Activated CD4-positive, alpha-beta T cell treated with anti-CD3 and anti-CD28 coated beads, Interleukin-2, Interleukin-6, amounts not matched to agents 100 ng/mL and 50 ng/mL, durations not matched to agents 16 hours and 8 hours (primary cell): ENCODE measurements around the gene SEMA5A.

Experiments
- DNase-seq: peaks from one replicate; pipeline ENCODE4 v3.0.0-alpha.2; 2020

SEMA5A gene

GRCh38 chr5:9507974-9508373 is 37.9 kb downstream of the SEMA5A start:
- DNase-seq, result no peak

- no peak for DNase-seq
Observed at GRCh38 chr5:9505225-9505624, 40.6 kb downstream of the SEMA5A start.

- no peak for DNase-seq
Observed at GRCh38 chr5:9502864-9503263, 43.0 kb downstream of the SEMA5A start.

- no peak for DNase-seq
Observed at GRCh38 chr5:9502050-9502834, 43.6 kb downstream of the SEMA5A start.

GRCh38 chr5:9500625-9501024 is 45.2 kb downstream of the SEMA5A start:
- DNase-seq, result no peak

- no peak for DNase-seq
Observed at GRCh38 chr5:9500193-9500592, 45.7 kb downstream of the SEMA5A start.

- no peak for DNase-seq
Observed at GRCh38 chr5:9499498-9499876, 46.4 kb downstream of the SEMA5A start.

- DNase-seq, result peak; percentile 4
Observed at GRCh38 chr5:9498541-9499497, 47.1 kb downstream of the SEMA5A start.

GRCh38 chr5:9497347-9497746 is 48.5 kb downstream of the SEMA5A start:
- DNase-seq, result no peak

- DNase-seq, result no peak
Observed at GRCh38 chr5:9496801-9497200, 49.1 kb downstream of the SEMA5A start.

- no peak for DNase-seq
Observed at GRCh38 chr5:9495121-9495520, 50.8 kb downstream of the SEMA5A start.

- no peak for DNase-seq
Observed at GRCh38 chr5:9494301-9494700, 51.6 kb downstream of the SEMA5A start.

- DNase-seq, result no peak
Observed at GRCh38 chr5:9490494-9491097, 55.3 kb downstream of the SEMA5A start.

- DNase-seq, result no peak
Observed at GRCh38 chr5:9483779-9484178, 62.1 kb downstream of the SEMA5A start.

- no peak for DNase-seq
Observed at GRCh38 chr5:9483243-9483642, 62.6 kb downstream of the SEMA5A start.

- DNase-seq, result no peak
Observed at GRCh38 chr5:9482381-9482780, 63.5 kb downstream of the SEMA5A start.

- no peak for DNase-seq
Observed at GRCh38 chr5:9480499-9480898, 65.4 kb downstream of the SEMA5A start.

GRCh38 chr5:9479990-9480389 is 65.9 kb downstream of the SEMA5A start:
- DNase-seq, result no peak

GRCh38 chr5:9479361-9479760 is 66.5 kb downstream of the SEMA5A start:
- no peak for DNase-seq

- no peak for DNase-seq
Observed at GRCh38 chr5:9477537-9477936, 68.3 kb downstream of the SEMA5A start.

- DNase-seq, result no peak
Observed at GRCh38 chr5:9474219-9475002, 71.5 kb downstream of the SEMA5A start.

GRCh38 chr5:9473624-9474023 is 72.3 kb downstream of the SEMA5A start:
- no peak for DNase-seq

GRCh38 chr5:9470410-9470809 is 75.5 kb downstream of the SEMA5A start:
- no peak for DNase-seq
